Neural cell (in vitro differentiated cells): ENCODE data around the gene LTBP1. TPM values are rescaled to one million over a fixed set of nuclear protein-coding genes. Genes with fewer than 3 reads are reported as not detected.

Experiments
- H2AFZ ChIP-seq: fragments of 200-600, 300-800 bp; sonication (generic), shearing (Covaris generic); 2 replicates; pipeline ENCODE4 v1.6.0; 2014; ENCODE audit warnings: low read depth, mild to moderate bottlenecking, antibody characterized with exemption, low read length, moderate library complexity
- H3F3A ChIP-seq: fragments of 200-600 bp; shearing (Covaris generic); 2 replicates; pipeline ENCODE4 v1.6.1; 2016; ENCODE audit warnings: mild to moderate bottlenecking, moderate library complexity, mixed read lengths, antibody characterized with exemption, low read length; ENCODE audit not compliant: insufficient read depth, poor library complexity, severe bottlenecking
- H3K27ac ChIP-seq: fragments of 200-600, 300-800 bp; sonication (generic), shearing (Covaris generic); 2 replicates; pipeline ENCODE4 v1.5.1; 2014; ENCODE audit warnings: mild to moderate bottlenecking, low read length, moderate library complexity
- H3K27me3 ChIP-seq: fragments of 300-800, 200-600 bp; sonication (generic), shearing (Covaris generic); 2 replicates; pipeline ENCODE4 v1.6.0; 2014; ENCODE audit warnings: mild to moderate bottlenecking, low read depth, low read length, moderate library complexity; ENCODE audit not compliant: insufficient read depth
- H3K36me3 ChIP-seq: fragments of 300-800, 200-600 bp; sonication (generic), shearing (Covaris generic); 2 replicates; pipeline ENCODE4 v1.5.1; 2014; ENCODE audit warnings: mild to moderate bottlenecking, antibody characterized with exemption, low read length, moderate library complexity; ENCODE audit not compliant: insufficient read depth
- H3K4me2 ChIP-seq: fragments of 300-800, 200-600 bp; sonication (generic), shearing (Covaris generic); 2 replicates; pipeline ENCODE4 v1.6.0; 2014; ENCODE audit warnings: mild to moderate bottlenecking, low read length
- H3K4me3 ChIP-seq: fragments of 300-800, 200-600 bp; sonication (generic), shearing (Covaris generic); 2 replicates; pipeline ENCODE4 v1.5.1; 2014; ENCODE audit warnings: mild to moderate bottlenecking, low read length, moderate library complexity
- H3K79me2 ChIP-seq: fragments of 200-600 bp; shearing (Covaris generic); replicated peaks from 2 replicates; pipeline ENCODE4 v1.6.0; 2014; ENCODE audit warnings: mild to moderate bottlenecking, low read length, moderate library complexity; ENCODE audit not compliant: insufficient read depth
- H3K9ac ChIP-seq: fragments of 300-800, 200-600 bp; sonication (generic), shearing (Covaris generic); 2 replicates; pipeline ENCODE4 v1.6.1; 2016; ENCODE audit warnings: mild to moderate bottlenecking, low read length, mixed read lengths
- H3K9me2 ChIP-seq: fragments of 200-600 bp; shearing (Covaris generic); 2 replicates; pipeline ENCODE4 v1.6.1; 2016; ENCODE audit warnings: mild to moderate bottlenecking, low read length, mixed read lengths; ENCODE audit not compliant: insufficient read depth
- H3K9me3 ChIP-seq: fragments of 200-600, 300-800 bp; sonication (generic), shearing (Covaris generic); 2 replicates; pipeline ENCODE4 v1.6.1; 2016; ENCODE audit warnings: mild to moderate bottlenecking, mixed run types, low read length, moderate library complexity, mixed read lengths
- H4K20me1 ChIP-seq: fragments of 200-600 bp; shearing (Covaris generic); 2 replicates; pipeline ENCODE4 v1.6.1; 2016; ENCODE audit warnings: mild to moderate bottlenecking, mixed run types; ENCODE audit not compliant: insufficient read depth
- CTCF ChIP-seq: fragments of 450-650 bp; IDR thresholded peaks from 2 replicates; pipeline ENCODE4 v1.5.1; 2014; ENCODE audit warnings: antibody characterized with exemption, mild to moderate bottlenecking, moderate library complexity; ENCODE audit not compliant: poor library complexity, severe bottlenecking
- EP300 ChIP-seq: fragments of 450-650 bp; conservative IDR thresholded peaks from 2 replicates; pipeline ENCODE4 v1.6.1; 2014; ENCODE audit warnings: antibody characterized with exemption, mild to moderate bottlenecking, moderate library complexity; ENCODE audit not compliant: poor library complexity, severe bottlenecking
- EZH2 ChIP-seq: fragments of 200-600, 300-800 bp; shearing (Covaris generic), sonication (generic); IDR thresholded peaks from 2 replicates; pipeline ENCODE4 v1.6.1; 2014; ENCODE audit warnings: antibody characterized with exemption, low read length, borderline replicate concordance, mild to moderate bottlenecking; ENCODE audit not compliant: insufficient read depth, poor library complexity, severe bottlenecking
- MXI1 ChIP-seq: fragments of 450-650 bp; conservative IDR thresholded peaks from 2 replicates; pipeline ENCODE4 v1.6.1; 2014; ENCODE audit warnings: antibody characterized with exemption, mild to moderate bottlenecking; ENCODE audit not compliant: poor library complexity, severe bottlenecking
- POLR2AphosphoS5 ChIP-seq: IDR thresholded peaks from 2 replicates; pipeline ENCODE4 v1.6.1; 2012
- RAD21 ChIP-seq: fragments of 450-650 bp; conservative IDR thresholded peaks from 2 replicates; pipeline ENCODE4 v1.6.1; 2014; ENCODE audit warnings: antibody characterized with exemption, mild to moderate bottlenecking, moderate library complexity
- REST ChIP-seq: IDR thresholded peaks from 2 replicates; pipeline ENCODE4 v1.6.1; 2012; ENCODE audit warnings: borderline replicate concordance
- SMC3 ChIP-seq: fragments of 450-650 bp; conservative IDR thresholded peaks from 2 replicates; pipeline ENCODE4 v1.6.1; 2014; ENCODE audit warnings: antibody characterized with exemption, mild to moderate bottlenecking, moderate library complexity; ENCODE audit not compliant: poor library complexity
- TAF1 ChIP-seq: IDR thresholded peaks from 2 replicates; pipeline ENCODE4 v1.6.1; 2012; ENCODE audit warnings: low read depth
- polyA plus RNA-seq: library from polyadenylated mRNA; depleted of rRNA; stranded (reverse); fragments of >200 nt; gene quantifications from 2 replicates; pipeline ENCODE4 v1.2.3, GENCODE V29; 2014

The LTBP1 gene
- polyA plus RNA-seq, 1 donor from 2014 or later, result 1.8 TPM

- Histone ChIP-seq H3K9me3 (no peaks in the 10 kb centered on the region), H3K9me2 (no peaks in the 10 kb centered on the region), H3K27me3 (no peaks in the 10 kb centered on the region), H3K4me3 (no peak overlapping the region), H3F3A (no peaks in the 10 kb centered on the region), H3K79me2 (no peaks in the 10 kb centered on the region), H3K27ac (no peak overlapping the region), H3K36me3 (no peaks in the 10 kb centered on the region), H2AFZ (no peak overlapping the region), H4K20me1 (no peaks in the 10 kb centered on the region), H3K4me2 (no peak overlapping the region), H3K9ac (no peak overlapping the region)
- TF ChIP-seq SMC3 (no peak), REST (no peak), EZH2 (no peak), EP300 (no peak), TAF1 (no peak), CTCF (no peak), POLR2AphosphoS5 (no peak), MXI1 (no peak), RAD21 (no peak)
Observed at GRCh38 chr2:33262097-33262496, 315.3 kb downstream of the LTBP1 start.

- Histone ChIP-seq H3F3A (no peaks in the 10 kb centered on the region), H3K4me2 (no peak overlapping the region), H3K9me2 (no peaks in the 10 kb centered on the region), H3K9me3 (no peaks in the 10 kb centered on the region), H2AFZ (no peak overlapping the region), H3K27ac (no peak overlapping the region), H3K9ac (no peak overlapping the region), H3K4me3 (no peak overlapping the region), H3K27me3 (no peaks in the 10 kb centered on the region), H3K79me2 (no peaks in the 10 kb centered on the region), H3K36me3 (no peaks in the 10 kb centered on the region), H4K20me1 (no peaks in the 10 kb centered on the region)
- TF ChIP-seq SMC3 (no peak), TAF1 (no peak), EP300 (no peak), RAD21 (no peak), CTCF (no peak), EZH2 (no peak), POLR2AphosphoS5 (no peak), REST (no peak), MXI1 (no peak)
Observed at GRCh38 chr2:33264766-33265165, 318.0 kb downstream of the LTBP1 start.
